B cell (primary cell): ENCODE results near the gene SLC36A4.

ENCODE experiments used
- EZH2 ChIP-seq: IDR thresholded peaks from 2 replicates; pipeline ENCODE4 v1.6.1; 2012; ENCODE audit warnings: borderline replicate concordance, low read depth, mild to moderate bottlenecking, moderate library complexity, low read length; ENCODE audit not compliant: insufficient read depth, poor library complexity, severe bottlenecking
- TF ChIP-seq, protein P1 (sequence below): fragments of 200-600 bp; IDR thresholded peaks from one replicate; pipeline ENCODE4 v1.8.0; 2022; ENCODE audit warnings: antibody characterized with exemption, mild to moderate bottlenecking

DNA sequence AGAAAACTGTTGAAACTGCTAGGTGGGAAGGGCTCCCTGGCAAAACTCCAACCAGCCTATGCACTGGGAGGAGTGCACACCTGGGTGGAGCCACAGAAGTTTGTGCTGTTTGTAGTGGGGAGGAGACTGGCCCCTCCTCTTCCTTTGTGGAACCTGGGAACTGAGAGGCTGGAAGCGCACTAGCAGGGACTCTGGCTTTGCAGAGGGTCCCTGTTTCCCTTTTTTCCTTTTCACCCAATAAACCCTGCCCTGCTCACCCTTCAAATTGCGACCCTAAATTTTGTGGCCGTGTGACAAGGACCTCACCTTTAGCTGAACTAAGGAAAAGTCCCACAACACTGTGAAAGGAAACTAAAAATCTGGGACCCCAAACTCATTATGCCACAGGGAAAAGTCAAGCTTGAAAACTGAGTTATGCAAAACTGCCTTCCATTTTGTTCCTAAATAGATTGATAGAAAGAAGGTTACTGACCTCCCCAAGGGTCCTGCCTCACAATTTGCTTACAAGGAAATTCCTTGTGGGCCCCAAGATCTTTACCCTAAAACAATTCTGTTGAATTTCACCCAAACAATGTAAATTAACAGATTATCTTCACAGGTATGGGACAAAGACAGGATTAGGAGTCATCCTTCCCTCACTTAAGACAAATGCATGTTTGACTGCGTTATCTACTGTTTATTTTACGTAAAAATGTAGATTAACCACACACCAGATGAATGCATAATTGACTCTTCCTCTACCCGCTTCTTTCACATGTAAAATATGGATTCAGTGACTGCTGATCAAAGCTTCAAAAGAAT lies 81.0 kb downstream of the SLC36A4 start:
- TF ChIP-seq, protein P1, sequence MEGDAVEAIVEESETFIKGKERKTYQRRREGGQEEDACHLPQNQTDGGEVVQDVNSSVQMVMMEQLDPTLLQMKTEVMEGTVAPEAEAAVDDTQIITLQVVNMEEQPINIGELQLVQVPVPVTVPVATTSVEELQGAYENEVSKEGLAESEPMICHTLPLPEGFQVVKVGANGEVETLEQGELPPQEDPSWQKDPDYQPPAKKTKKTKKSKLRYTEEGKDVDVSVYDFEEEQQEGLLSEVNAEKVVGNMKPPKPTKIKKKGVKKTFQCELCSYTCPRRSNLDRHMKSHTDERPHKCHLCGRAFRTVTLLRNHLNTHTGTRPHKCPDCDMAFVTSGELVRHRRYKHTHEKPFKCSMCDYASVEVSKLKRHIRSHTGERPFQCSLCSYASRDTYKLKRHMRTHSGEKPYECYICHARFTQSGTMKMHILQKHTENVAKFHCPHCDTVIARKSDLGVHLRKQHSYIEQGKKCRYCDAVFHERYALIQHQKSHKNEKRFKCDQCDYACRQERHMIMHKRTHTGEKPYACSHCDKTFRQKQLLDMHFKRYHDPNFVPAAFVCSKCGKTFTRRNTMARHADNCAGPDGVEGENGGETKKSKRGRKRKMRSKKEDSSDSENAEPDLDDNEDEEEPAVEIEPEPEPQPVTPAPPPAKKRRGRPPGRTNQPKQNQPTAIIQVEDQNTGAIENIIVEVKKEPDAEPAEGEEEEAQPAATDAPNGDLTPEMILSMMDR: no peak
- no peak for TF ChIP-seq EZH2
